ENCODE measurements around the gene GNA14. TPM values are rescaled to one million over a fixed set of nuclear protein-coding genes. Genes with fewer than 3 reads are reported as not detected.

GNA14 gene
- total RNA-seq, 1 experiment from 2014 or later = 0.25 TPM

DNA sequence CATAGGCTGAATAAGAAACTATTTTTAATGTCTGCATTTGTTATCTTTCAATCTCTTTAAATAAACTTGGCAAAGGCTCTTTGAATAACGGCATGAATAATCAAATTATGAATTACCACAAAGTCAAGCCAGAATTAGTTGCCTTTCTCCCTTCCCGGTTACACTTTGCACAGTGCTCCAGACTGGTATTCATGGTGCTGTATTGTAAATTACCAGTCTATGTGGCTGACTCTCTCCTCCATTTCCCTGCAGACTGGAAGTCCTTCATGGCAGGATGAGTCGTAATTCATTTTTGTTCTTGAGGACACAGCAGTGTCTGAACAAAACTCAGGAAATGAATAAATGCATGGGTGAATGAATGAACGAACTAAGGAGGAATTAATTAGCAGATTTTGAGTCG is 142.9 kb downstream of the GNA14 start:
- H3K27ac ChIP-seq (ENCODE audit: low read depth, low read length) = no peak overlapping the region
- RAD21 ChIA-PET (ENCODE audit: low non-redundant PET in 1 of 2, low total read pairs in 2 of 2, uncharacterized antibody in 2 of 2, unreplicated experiment in 2 of 2) = no interaction called here
- DNase-seq (ENCODE audit: low read depth, low spot score) (no peak), ATAC-seq (no peak)
- H3K4me3 ChIP-seq (replicated peaks in 1 of 2; ENCODE audit: low read depth in 1 of 2, low read length in 2 of 2) = no peak overlapping the region
- no peaks in the 10 kb centered on the region for H3K79me2 ChIP-seq (ENCODE audit: insufficient read depth, low read length)
- no peak overlapping the region for H2AFZ ChIP-seq (ENCODE audit: low read depth, low read length, poor library complexity, severe bottlenecking)
- CTCF ChIA-PET = no interaction called here
- H3K27me3 ChIP-seq (ENCODE audit: insufficient read depth, low read length) = no peaks in the 10 kb centered on the region
- no peak overlapping the region for H3K4me2 ChIP-seq (ENCODE audit: low read length)
- intact Hi-C loops (cut with micrococcal nuclease) = no loop called here
- no TSS peak for BruUV-seq (replicated peaks)
- no peaks in the 10 kb centered on the region for H3K36me3 ChIP-seq (ENCODE audit: control insufficient read depth in 1 of 2, insufficient read depth in 2 of 2, low read length in 2 of 2)
- no peaks in the 10 kb centered on the region for H3K9me3 ChIP-seq (ENCODE audit: control insufficient read depth in 1 of 2, insufficient read depth in 1 of 2, low read depth in 1 of 2, low read length in 2 of 2)
- no peak for TF ChIP-seq ELF1 (IDR thresholded peaks at IDR 0.05; ENCODE audit: borderline replicate concordance, low read depth)
- TF ChIP-seq CBX3 (IDR thresholded peaks at IDR 0.05; ENCODE audit: low read depth) = no peak
- no peak for TF ChIP-seq ZNF274 (IDR thresholded peaks at IDR 0.05; ENCODE audit: low read depth, low read length)
- TF ChIP-seq, protein P1, sequence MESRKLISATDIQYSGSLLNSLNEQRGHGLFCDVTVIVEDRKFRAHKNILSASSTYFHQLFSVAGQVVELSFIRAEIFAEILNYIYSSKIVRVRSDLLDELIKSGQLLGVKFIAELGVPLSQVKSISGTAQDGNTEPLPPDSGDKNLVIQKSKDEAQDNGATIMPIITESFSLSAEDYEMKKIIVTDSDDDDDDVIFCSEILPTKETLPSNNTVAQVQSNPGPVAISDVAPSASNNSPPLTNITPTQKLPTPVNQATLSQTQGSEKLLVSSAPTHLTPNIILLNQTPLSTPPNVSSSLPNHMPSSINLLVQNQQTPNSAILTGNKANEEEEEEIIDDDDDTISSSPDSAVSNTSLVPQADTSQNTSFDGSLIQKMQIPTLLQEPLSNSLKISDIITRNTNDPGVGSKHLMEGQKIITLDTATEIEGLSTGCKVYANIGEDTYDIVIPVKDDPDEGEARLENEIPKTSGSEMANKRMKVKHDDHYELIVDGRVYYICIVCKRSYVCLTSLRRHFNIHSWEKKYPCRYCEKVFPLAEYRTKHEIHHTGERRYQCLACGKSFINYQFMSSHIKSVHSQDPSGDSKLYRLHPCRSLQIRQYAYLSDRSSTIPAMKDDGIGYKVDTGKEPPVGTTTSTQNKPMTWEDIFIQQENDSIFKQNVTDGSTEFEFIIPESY (IDR thresholded peaks at IDR 0.05; ENCODE audit: extremely low read depth, insufficient replicate concordance, low read length) = no peak
- TF ChIP-seq ZFX (IDR thresholded peaks at IDR 0.05) = no peak
- TF ChIP-seq YY1 (IDR thresholded peaks at IDR 0.05; ENCODE audit: extremely low read depth, insufficient replicate concordance, low read depth, low read length) = no peak
- no peak for TF ChIP-seq POLR2A (IDR thresholded peaks at IDR 0.05; ENCODE audit: borderline replicate concordance, extremely low read depth, insufficient read depth, insufficient read length)
- no peaks in the 10 kb centered on the region for H3K4me1 ChIP-seq (ENCODE audit: control insufficient read depth in 1 of 2, insufficient read depth in 2 of 2, low read length in 2 of 2)
- no peaks in the 10 kb centered on the region for H3K9me2 ChIP-seq (ENCODE audit: insufficient read depth)
- no peak overlapping the region for H3K9ac ChIP-seq (ENCODE audit: low read length)
- no peaks in the 10 kb centered on the region for H4K20me1 ChIP-seq (ENCODE audit: insufficient read depth)
- POLR2A ChIA-PET = no interaction called here

DNA sequence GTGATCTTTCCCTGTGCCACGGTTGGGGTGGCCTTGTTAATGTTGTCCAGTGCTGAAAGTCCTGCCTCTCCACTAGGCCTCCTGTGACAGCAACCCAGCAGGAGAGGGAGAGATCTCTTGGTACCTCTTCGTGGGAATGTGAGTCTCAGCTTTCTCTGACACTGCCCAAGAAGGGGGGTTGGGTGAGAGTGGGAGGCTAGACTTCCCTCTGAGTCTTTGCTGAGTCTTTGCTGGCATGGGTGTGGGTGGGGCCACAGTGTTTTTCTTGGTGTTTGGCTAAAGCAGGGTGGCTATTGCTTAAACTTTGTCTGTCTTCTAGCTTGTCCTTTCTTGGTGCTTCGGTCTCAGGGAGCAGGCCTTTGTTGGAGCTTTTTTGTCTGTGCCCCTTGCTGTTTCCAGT is 145.6 kb downstream of the GNA14 start:
- RAD21 ChIA-PET (ENCODE audit: low non-redundant PET in 1 of 2, low total read pairs in 2 of 2, uncharacterized antibody in 2 of 2, unreplicated experiment in 2 of 2) = no interaction called here
- CTCF ChIA-PET = interaction anchor here (0.7 kb wide), 1 partner anchor 249 kb away, joined by 3 read pairs; no protein-coding TSS in a partner anchor
- Histone ChIP-seq H4K20me1 (ENCODE audit: insufficient read depth) (no peaks in the 10 kb centered on the region), H3K36me3 (ENCODE audit: control insufficient read depth in 1 of 2, insufficient read depth in 2 of 2, low read length in 2 of 2) (no peaks in the 10 kb centered on the region), H3K27me3 (ENCODE audit: insufficient read depth, low read length) (no peaks in the 10 kb centered on the region), H3K4me2 (ENCODE audit: low read length) (no peak overlapping the region), H3K79me2 (ENCODE audit: insufficient read depth, low read length) (no peaks in the 10 kb centered on the region), H3K27ac (ENCODE audit: low read depth, low read length) (no peak overlapping the region), H3K9ac (ENCODE audit: low read length) (no peak overlapping the region), H3K9me3 (ENCODE audit: control insufficient read depth in 1 of 2, insufficient read depth in 1 of 2, low read depth in 1 of 2, low read length in 2 of 2) (no peaks in the 10 kb centered on the region), H3K9me2 (ENCODE audit: insufficient read depth) (no peaks in the 10 kb centered on the region), H3K4me3 (replicated peaks in 1 of 2; ENCODE audit: low read depth in 1 of 2, low read length in 2 of 2) (no peak overlapping the region), H2AFZ (ENCODE audit: low read depth, low read length, poor library complexity, severe bottlenecking) (no peak overlapping the region), H3K4me1 (ENCODE audit: control insufficient read depth in 1 of 2, insufficient read depth in 2 of 2, low read length in 2 of 2) (no peaks in the 10 kb centered on the region)
- no peak for DNase-seq (ENCODE audit: low read depth, low spot score)
- intact Hi-C loops (cut with micrococcal nuclease) = no loop called here
- BruUV-seq (replicated peaks) = no TSS peak
- ATAC-seq = no peak
- POLR2A ChIA-PET = no interaction called here
- TF ChIP-seq SIN3A (IDR thresholded peaks at IDR 0.05; ENCODE audit: low read depth) (no peak), RAD21 (IDR thresholded peaks at IDR 0.05; ENCODE audit: low read depth) (no peak), ZNF274 (IDR thresholded peaks at IDR 0.05; ENCODE audit: low read depth, low read length) (no peak), FOSL1 (IDR thresholded peaks at IDR 0.05; ENCODE audit: low read depth) (no peak), SP1 (IDR thresholded peaks at IDR 0.05; ENCODE audit: low read depth) (no peak), JUND (IDR thresholded peaks at IDR 0.05) (no peak), REST (IDR thresholded peaks at IDR 0.05; ENCODE audit: low read depth) (no peak)
- TF ChIP-seq, protein P1 (IDR thresholded peaks at IDR 0.05; ENCODE audit: extremely low read depth, insufficient replicate concordance, low read length) = no peak
- TF ChIP-seq, protein P2, sequence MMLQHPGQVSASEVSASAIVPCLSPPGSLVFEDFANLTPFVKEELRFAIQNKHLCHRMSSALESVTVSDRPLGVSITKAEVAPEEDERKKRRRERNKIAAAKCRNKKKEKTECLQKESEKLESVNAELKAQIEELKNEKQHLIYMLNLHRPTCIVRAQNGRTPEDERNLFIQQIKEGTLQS (IDR thresholded peaks at IDR 0.05) = no peak
